ENCODE results near the gene UBE2D2. TPM values are rescaled to one million over a fixed set of nuclear protein-coding genes. Genes with fewer than 3 reads are reported as not detected.
"Not testable (repeated sequence)": the region's sequence is repeated elsewhere in the genome, so short reads cannot be mapped to it uniquely, and the experiment has no call there.

Gene UBE2D2
- total RNA-seq (2014; rRNA removed; shearing (Covaris generic); ENCODE audit: low replicate concordance): 80.2 and 105 TPM in 2 replicates

DNA sequence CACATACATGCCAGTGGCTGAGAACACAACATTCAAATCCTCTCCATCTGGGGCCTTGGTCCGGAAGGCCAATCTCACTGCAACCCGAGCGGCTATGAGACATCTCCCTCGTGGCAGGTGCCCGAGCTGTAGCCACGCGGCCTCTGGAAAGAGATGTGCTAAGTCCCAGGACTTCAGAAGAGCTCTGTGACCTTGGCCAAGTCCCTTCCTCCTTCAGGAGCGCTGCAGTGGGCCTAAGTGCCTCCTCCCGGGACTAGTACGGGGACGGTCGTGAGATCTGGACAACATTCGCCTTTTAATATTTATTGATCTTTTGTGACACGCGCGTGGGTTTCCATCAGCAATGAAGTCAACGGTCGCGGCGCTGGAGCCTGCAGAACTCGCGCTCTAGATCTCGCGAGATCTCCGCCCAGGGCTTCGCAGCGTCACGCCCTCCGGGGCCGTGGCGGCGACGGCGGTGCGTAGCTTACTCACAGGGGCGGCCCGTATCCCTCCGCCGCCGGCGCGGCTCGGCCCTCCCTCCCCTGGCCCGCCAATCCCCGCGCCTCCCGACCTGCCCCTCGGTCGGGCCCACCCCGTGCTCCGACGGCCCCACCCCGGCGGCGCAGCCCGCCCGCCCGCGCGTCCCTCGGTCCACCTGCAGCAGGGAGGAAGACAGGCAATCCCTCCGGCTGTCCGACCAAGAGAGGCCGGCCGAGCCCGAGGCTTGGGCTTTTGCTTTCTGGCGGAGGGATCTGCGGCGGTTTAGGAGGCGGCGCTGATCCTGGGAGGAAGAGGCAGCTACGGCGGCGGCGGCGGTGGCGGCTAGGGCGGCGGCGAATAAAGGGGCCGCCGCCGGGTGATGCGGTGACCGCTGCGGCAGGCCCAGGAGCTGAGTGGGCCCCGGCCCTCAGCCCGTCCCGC lies at the start of gene UBE2D2:
TSS of gene UBE2D2 (plus strand) at position 588 of the 903 bp plus-strand sequence. CDS start 453 bp downstream, outside the sequence.
- H3K4me3 ChIP-seq (ENCODE audit: low read length): peak within 1 kb of the TSS; percentile 85

DNA sequence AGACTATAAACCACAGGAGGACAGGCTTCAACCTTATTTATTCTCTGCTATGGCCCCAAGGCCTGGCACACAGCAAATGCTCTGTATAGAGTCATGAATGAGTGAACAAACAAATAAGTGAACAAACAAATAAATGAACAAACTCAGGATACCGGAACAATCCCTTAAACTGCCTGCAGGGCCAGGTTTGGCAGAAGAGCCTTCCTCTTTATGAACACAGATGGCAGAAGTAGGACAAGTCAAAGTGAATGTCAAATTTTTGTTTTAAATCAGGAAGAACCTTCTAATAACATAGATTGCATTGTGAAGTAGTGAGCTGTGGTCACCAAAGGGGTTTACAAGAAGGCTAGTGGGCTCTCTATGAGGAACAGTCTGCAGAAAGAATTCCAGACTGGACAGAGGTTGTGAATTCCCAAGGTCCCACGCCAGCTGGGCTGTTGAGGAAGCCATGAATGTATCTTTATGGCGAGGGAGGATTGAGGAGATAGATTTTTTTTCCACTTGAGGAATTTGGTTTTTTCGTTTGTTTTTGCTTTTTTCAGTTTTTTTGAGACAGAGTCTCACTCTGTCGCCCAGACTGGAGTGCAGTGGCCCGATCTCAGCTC lies 48.3 kb upstream of the UBE2D2 start:
- H3K9ac ChIP-seq (ENCODE audit: low read length): no peak overlapping the region
- no peaks in the 10 kb centered on the region for H3K36me3 ChIP-seq (ENCODE audit: insufficient read depth, low read length)
- no peaks in the 10 kb centered on the region for H3K27me3 ChIP-seq (ENCODE audit: low read length)
- H3K4me1 ChIP-seq (ENCODE audit: low read length): peaks cover 17% of the 10 kb centered on the region
- H3K4me2 ChIP-seq (ENCODE audit: low read depth, low read length, poor library complexity, severe bottlenecking): no peak overlapping the region
- H2AFZ ChIP-seq (ENCODE audit: low read length): no peak overlapping the region
- no peak overlapping the region for H3K4me3 ChIP-seq (ENCODE audit: low read length)
- no peak for DNase-seq
- H3K27ac ChIP-seq (ENCODE audit: low read length): no peak overlapping the region
- H4K20me1 ChIP-seq (ENCODE audit: insufficient read depth, low read depth, low read length): no peaks in the 10 kb centered on the region
- no peaks in the 10 kb centered on the region for H3K9me2 ChIP-seq (replicated peaks; ENCODE audit: insufficient read depth, low read length)
- H3K79me2 ChIP-seq (ENCODE audit: low read length): no peaks in the 10 kb centered on the region
- no peaks in the 10 kb centered on the region for H3K9me3 ChIP-seq (ENCODE audit: low read length)

More for the DNA sequence above, at the start of gene UBE2D2:
- H3K27ac ChIP-seq (ENCODE audit: low read length): peak within 1 kb of the TSS; percentile 78
- peak; percentile 99 for DNase-seq
- peak within 1 kb of the TSS; percentile 92 for H2AFZ ChIP-seq (ENCODE audit: low read length)
- H3K9me3 ChIP-seq (ENCODE audit: low read length): no peaks in the 10 kb centered on the region
- H4K20me1 ChIP-seq (ENCODE audit: insufficient read depth, low read depth, low read length): peaks cover 32% of the 10 kb centered on the region
- H3K9me2 ChIP-seq (replicated peaks; ENCODE audit: insufficient read depth, low read length): no peaks in the 10 kb centered on the region
- peaks cover 42% of the 10 kb centered on the region for H3K4me1 ChIP-seq (ENCODE audit: low read length)
- peaks cover 7% of the 10 kb centered on the region; the same call in 1 of the 2 replicates for H3K36me3 ChIP-seq (ENCODE audit: insufficient read depth, low read length)
- peak within 1 kb of the TSS; percentile 79 for H3K4me2 ChIP-seq (ENCODE audit: low read depth, low read length, poor library complexity, severe bottlenecking)
- H3K27me3 ChIP-seq (ENCODE audit: low read length): no peaks in the 10 kb centered on the region
- H3K79me2 ChIP-seq (ENCODE audit: low read length): peaks cover 41% of the 10 kb centered on the region
- H3K9ac ChIP-seq (ENCODE audit: low read length): peak within 1 kb of the TSS; percentile 98

GRCh38 chr5:139513434-139513833 lies 47.7 kb upstream of the UBE2D2 start:
- not testable (repeated sequence) for H3K27me3 ChIP-seq (ENCODE audit: low read length); H3K79me2 ChIP-seq (ENCODE audit: low read length); H3K9me3 ChIP-seq (ENCODE audit: low read length); H3K4me2 ChIP-seq (ENCODE audit: low read depth, low read length, poor library complexity, severe bottlenecking); H3K9me2 ChIP-seq (replicated peaks; ENCODE audit: insufficient read depth, low read length); H3K4me3 ChIP-seq (ENCODE audit: low read length); H4K20me1 ChIP-seq (ENCODE audit: insufficient read depth, low read depth, low read length); H2AFZ ChIP-seq (ENCODE audit: low read length); H3K36me3 ChIP-seq (ENCODE audit: insufficient read depth, low read length); H3K27ac ChIP-seq (ENCODE audit: low read length)
- Histone ChIP-seq H3K9ac (ENCODE audit: low read length) (0 out of 2 replicates have a peak overlapping the region, but pooled peaks have one; percentile 10), H3K4me1 (ENCODE audit: low read length) (peaks cover 21% of the 10 kb centered on the region)
- DNase-seq: peak; percentile 81

GRCh38 chr5:139513852-139514485 lies 47.2 kb upstream of the UBE2D2 start:
- Histone ChIP-seq H3K4me2 (ENCODE audit: low read depth, low read length, poor library complexity, severe bottlenecking) (no peak overlapping the region), H3K9me3 (ENCODE audit: low read length) (no peaks in the 10 kb centered on the region), H3K9me2 (replicated peaks; ENCODE audit: insufficient read depth, low read length) (no peaks in the 10 kb centered on the region), H3K9ac (ENCODE audit: low read length) (0 out of 2 replicates have a peak overlapping the region, but pooled peaks have one; percentile 10), H3K27me3 (ENCODE audit: low read length) (no peaks in the 10 kb centered on the region), H3K4me3 (ENCODE audit: low read length) (no peak overlapping the region), H3K4me1 (ENCODE audit: low read length) (peaks cover 23% of the 10 kb centered on the region), H3K36me3 (ENCODE audit: insufficient read depth, low read length) (no peaks in the 10 kb centered on the region), H3K79me2 (ENCODE audit: low read length) (no peaks in the 10 kb centered on the region), H2AFZ (ENCODE audit: low read length) (no peak overlapping the region; the same call in 1 of the 2 replicates), H4K20me1 (ENCODE audit: insufficient read depth, low read depth, low read length) (no peaks in the 10 kb centered on the region), H3K27ac (ENCODE audit: low read length) (no peak overlapping the region)
- DNase-seq: no peak

DNA sequence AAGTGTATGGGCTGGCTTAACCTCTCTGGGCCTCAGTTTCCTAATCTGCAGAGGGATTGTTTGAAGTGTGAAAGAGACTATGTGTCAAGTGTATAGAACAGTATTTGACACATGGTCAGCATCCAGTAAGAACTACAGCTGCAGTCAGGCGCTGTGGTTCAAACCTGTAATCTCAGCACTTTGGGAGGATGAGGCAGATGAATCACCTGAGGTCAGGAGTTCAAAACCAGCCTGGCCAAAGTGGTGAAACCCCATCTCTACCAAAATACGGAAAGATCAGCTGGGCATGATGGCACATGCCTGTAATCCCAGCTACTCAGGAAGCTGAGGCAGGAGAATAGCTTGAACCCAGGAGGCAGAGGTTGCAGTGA lies 46.7 kb upstream of the UBE2D2 start:
- Histone ChIP-seq H3K4me2 (ENCODE audit: low read depth, low read length, poor library complexity, severe bottlenecking) (no peak overlapping the region), H3K9me2 (replicated peaks; ENCODE audit: insufficient read depth, low read length) (no peaks in the 10 kb centered on the region), H3K9me3 (ENCODE audit: low read length) (no peaks in the 10 kb centered on the region), H3K36me3 (ENCODE audit: insufficient read depth, low read length) (no peaks in the 10 kb centered on the region), H3K9ac (ENCODE audit: low read length) (no peak overlapping the region), H2AFZ (ENCODE audit: low read length) (no peak overlapping the region), H3K27ac (ENCODE audit: low read length) (no peak overlapping the region), H3K79me2 (ENCODE audit: low read length) (no peaks in the 10 kb centered on the region), H3K4me1 (ENCODE audit: low read length) (peaks cover 23% of the 10 kb centered on the region), H4K20me1 (ENCODE audit: insufficient read depth, low read depth, low read length) (no peaks in the 10 kb centered on the region), H3K27me3 (ENCODE audit: low read length) (no peaks in the 10 kb centered on the region), H3K4me3 (ENCODE audit: low read length) (no peak overlapping the region)
- no peak for DNase-seq

DNA sequence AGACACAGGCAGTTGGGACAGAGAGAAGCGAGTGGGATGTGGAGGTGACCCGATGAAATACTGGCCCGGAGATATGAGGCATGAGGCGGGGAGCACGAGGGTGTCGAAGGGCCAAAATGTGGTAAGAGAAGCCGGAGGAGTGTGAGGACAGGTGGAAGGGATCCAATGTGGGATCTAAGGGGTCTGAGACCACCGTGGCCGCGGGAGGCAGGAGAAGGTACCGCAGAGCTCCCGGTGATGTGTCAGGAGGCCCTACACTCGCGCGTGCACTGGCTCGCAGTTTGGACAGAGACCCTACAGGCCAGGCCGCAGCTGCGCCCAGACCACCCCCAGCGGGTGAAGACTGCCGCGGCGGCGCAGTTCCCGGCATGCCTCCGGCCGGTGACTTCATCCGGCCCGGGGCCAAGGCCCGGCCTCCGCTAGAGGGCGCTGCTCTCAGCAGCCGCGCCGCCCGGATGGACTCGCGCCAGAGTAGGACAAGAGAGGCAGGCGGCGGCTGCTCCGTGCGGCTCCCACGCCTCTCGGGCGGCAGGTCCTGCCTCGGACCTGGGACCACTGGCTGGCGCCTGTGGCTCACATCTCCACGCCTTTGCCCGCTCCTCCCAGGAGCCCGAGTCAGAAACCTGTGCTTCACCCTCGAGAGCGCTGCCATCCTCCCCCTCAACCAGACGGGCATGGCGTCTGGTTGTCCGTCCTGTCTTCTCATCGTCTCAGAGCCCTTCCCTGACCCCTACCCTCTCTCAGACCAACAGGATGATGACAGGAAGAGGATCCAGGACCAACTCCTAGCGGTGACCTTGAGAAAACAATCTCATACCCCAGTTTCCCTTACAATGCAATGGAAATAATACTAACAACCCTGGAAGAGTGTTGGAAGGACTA lies 43.2 kb upstream of the UBE2D2 start:
- Histone ChIP-seq H4K20me1 (ENCODE audit: insufficient read depth, low read depth, low read length) (no peaks in the 10 kb centered on the region), H3K4me2 (ENCODE audit: low read depth, low read length, poor library complexity, severe bottlenecking) (peak overlapping the region; percentile 92), H3K4me1 (ENCODE audit: low read length) (peaks cover 26% of the 10 kb centered on the region), H3K27ac (ENCODE audit: low read length) (no peak overlapping the region), H3K27me3 (ENCODE audit: low read length) (no peaks in the 10 kb centered on the region), H3K9me3 (ENCODE audit: low read length) (no peaks in the 10 kb centered on the region), H3K79me2 (ENCODE audit: low read length) (no peaks in the 10 kb centered on the region), H2AFZ (ENCODE audit: low read length) (peak overlapping the region; percentile 90), H3K9ac (ENCODE audit: low read length) (peak overlapping the region; percentile 86), H3K36me3 (ENCODE audit: insufficient read depth, low read length) (no peaks in the 10 kb centered on the region), H3K4me3 (ENCODE audit: low read length) (peak overlapping the region; percentile 74), H3K9me2 (replicated peaks; ENCODE audit: insufficient read depth, low read length) (no peaks in the 10 kb centered on the region)
- peak; percentile 96 for DNase-seq

GRCh38 chr5:139523635-139524445 lies 37.3 kb upstream of the UBE2D2 start:
- H3K9me2 ChIP-seq (replicated peaks; ENCODE audit: insufficient read depth, low read length): no peaks in the 10 kb centered on the region
- peaks cover 21% of the 10 kb centered on the region for H3K4me1 ChIP-seq (ENCODE audit: low read length)
- peak overlapping the region; percentile 40 for H3K4me2 ChIP-seq (ENCODE audit: low read depth, low read length, poor library complexity, severe bottlenecking)
- H2AFZ ChIP-seq (ENCODE audit: low read length): no peak overlapping the region; the same call in 1 of the 2 replicates
- no peak overlapping the region for H3K4me3 ChIP-seq (ENCODE audit: low read length)
- no peaks in the 10 kb centered on the region for H4K20me1 ChIP-seq (ENCODE audit: insufficient read depth, low read depth, low read length)
- H3K36me3 ChIP-seq (ENCODE audit: insufficient read depth, low read length): no peaks in the 10 kb centered on the region
- no peak for DNase-seq
- no peak overlapping the region for H3K27ac ChIP-seq (ENCODE audit: low read length)
- H3K79me2 ChIP-seq (ENCODE audit: low read length): no peaks in the 10 kb centered on the region
- H3K27me3 ChIP-seq (ENCODE audit: low read length): no peaks in the 10 kb centered on the region
- no peaks in the 10 kb centered on the region for H3K9me3 ChIP-seq (ENCODE audit: low read length)
- H3K9ac ChIP-seq (ENCODE audit: low read length): 0 out of 2 replicates have a peak overlapping the region, but pooled peaks have one; percentile 7

All from Karpas-422 (cell line).